Measurements from ENCODE around the gene BAIAP3.

Gene BAIAP3

DNA sequence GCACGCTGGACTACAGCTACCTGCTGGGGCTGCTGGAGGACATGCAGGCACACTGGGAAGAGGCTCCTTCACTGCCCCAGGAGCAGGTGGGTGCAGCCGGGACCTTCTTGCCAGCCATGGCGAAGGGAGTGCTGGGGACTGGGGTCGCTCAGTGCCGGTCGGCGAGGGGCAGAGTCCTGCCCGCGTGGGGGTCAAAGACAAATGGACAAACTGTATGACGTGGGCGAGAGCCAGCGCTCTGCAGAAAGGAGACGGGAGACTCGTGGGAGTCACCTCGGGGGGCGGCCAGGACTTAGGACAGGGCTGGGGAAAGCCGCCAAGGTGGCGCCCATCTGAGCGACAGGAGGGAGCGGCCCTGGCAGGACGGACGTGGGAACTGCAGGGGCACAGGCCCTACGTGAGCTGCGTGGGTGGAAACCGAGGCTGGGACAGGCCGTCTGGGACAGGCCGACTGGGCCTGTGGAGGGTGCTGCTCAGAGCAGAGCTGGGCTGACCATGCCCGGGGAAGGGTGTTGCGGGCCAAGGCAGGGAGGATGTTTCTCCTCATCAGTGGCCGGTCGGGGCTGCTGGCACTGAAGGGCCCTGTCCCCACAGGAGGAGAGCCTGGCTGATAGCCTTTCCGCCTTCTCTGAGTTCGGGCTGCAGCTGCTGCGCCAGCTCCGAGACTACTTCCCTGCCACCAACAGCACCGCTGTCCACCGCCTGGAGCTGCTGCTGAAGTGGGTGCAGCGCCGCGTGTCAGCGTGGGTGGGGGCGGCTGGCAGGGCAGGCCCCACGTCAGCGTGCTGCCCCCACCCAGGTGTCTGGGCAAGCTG is 10.2 kb downstream of the BAIAP3 start:
- H3K4me1 ChIP-seq (ENCODE audit: insufficient read depth, low read length): no peaks in the 10 kb centered on the region
- H3K36me3 ChIP-seq (ENCODE audit: insufficient read depth, low read length): peaks cover 9% of the 10 kb centered on the region
- WGBS: 39% methylated on average over 44 of the region's 44 CpGs
- no peak overlapping the region for H3K9ac ChIP-seq (ENCODE audit: low read depth, low read length)
- H3K9me3 ChIP-seq (ENCODE audit: insufficient read depth, low read depth, low read length): no peaks in the 10 kb centered on the region
- peaks cover 25% of the 10 kb centered on the region for H3K27me3 ChIP-seq (ENCODE audit: insufficient read depth, low read length)
- H3K4me3 ChIP-seq (ENCODE audit: low read length): peak overlapping the region; percentile 53
- H3K27ac ChIP-seq (ENCODE audit: low read depth, low read length): no peak overlapping the region

DNA sequence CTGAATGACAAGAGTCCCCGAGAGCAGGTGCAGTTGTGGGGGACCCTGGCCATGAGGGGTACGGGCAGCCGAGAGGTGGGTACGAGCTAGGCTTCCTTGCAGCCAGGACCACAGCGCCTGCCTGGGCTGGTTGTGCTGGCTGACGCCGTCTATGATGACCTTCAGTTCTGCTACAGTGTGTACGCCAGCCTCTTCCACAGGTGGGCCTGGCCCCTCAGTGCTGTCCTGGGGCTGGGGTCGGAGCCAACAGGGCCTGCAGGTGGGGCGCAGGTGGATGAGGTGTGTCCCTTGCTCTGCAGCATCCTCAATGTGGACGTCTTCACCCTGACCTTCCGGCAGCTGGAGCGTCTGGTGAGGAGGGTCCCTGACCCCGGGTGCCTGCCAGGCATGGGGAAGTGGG is 11.1 kb downstream of the BAIAP3 start:
- H3K9ac ChIP-seq (ENCODE audit: low read depth, low read length): no peak overlapping the region
- 88% methylated on average over 14 of the region's 14 CpGs for WGBS
- no peak overlapping the region for H3K27ac ChIP-seq (ENCODE audit: low read depth, low read length)
- no peak overlapping the region for H3K4me3 ChIP-seq (ENCODE audit: low read length)
- H3K36me3 ChIP-seq (ENCODE audit: insufficient read depth, low read length): peaks cover 17% of the 10 kb centered on the region
- peaks cover 25% of the 10 kb centered on the region for H3K27me3 ChIP-seq (ENCODE audit: insufficient read depth, low read length)
- H3K4me1 ChIP-seq (ENCODE audit: insufficient read depth, low read length): no peaks in the 10 kb centered on the region
- H3K9me3 ChIP-seq (ENCODE audit: insufficient read depth, low read depth, low read length): no peaks in the 10 kb centered on the region

DNA sequence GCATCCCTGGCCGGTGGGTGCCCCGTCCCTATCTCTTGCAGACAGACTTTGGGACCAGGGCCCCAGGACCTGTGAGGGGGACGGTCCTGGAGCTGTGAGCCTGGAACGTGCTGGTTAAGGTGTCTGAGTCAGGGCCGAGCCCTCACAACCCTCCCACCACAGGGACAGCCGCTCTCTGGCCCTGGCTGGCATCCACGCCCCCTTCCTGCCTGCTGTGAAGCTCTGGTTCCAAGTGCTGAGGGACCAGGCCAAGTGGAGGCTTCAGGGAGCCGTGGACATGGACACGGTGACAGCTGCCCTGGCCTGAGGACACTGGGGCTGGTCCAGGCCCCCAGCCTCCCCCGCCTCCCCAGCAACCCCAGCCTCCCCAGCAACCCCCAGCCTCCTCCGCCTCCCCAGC is 11.6 kb downstream of the BAIAP3 start:
- Histone ChIP-seq H3K27me3 (ENCODE audit: insufficient read depth, low read length) (peaks cover 25% of the 10 kb centered on the region), H3K4me1 (ENCODE audit: insufficient read depth, low read length) (no peaks in the 10 kb centered on the region)
- 63% methylated on average over 9 of the region's 11 CpGs for WGBS

DNA sequence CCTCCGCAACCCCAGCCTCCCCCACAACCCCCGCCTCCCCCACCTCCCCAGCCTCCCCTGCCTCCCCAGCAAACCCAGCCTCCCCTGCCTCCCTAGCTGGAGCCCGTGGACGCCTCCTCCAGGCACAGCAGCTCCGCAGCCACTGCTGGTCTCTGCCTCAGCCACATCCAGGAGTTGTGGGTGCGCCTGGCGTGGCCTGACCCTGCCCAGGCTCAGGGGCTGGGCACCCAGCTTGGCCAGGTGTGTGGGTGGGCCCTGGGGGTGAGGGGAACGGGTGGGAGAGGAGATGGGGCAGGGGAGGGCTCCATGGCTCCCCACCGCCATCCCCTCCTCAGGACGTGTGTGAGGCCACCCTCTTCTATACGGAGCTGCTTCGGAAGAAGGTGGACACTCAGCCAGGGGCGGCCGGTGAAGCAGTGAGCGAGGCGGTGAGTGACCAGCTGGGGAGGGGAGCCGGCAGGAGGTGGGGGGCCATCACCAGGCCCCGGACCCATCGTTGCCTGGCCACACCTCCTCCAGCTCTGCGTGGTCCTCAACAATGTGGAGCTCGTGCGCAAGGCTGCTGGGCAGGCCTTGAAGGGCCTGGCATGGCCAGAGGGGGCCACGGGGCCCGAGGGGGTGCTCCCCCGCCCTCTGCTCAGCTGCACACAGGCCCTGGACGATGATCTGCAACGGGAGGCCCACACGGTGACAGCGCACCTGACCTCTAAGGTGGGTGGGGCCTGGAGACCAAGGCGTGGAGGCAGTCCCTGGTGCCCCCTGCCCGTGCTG is 12.4 kb downstream of the BAIAP3 start:
- Histone ChIP-seq H3K27ac (ENCODE audit: low read depth, low read length) (no peak overlapping the region), H3K36me3 (ENCODE audit: insufficient read depth, low read length) (peaks cover 26% of the 10 kb centered on the region), H3K4me3 (ENCODE audit: low read length) (no peak overlapping the region), H3K9ac (ENCODE audit: low read depth, low read length) (no peak overlapping the region), H3K9me3 (ENCODE audit: insufficient read depth, low read depth, low read length) (no peaks in the 10 kb centered on the region), H3K4me1 (ENCODE audit: insufficient read depth, low read length) (no peaks in the 10 kb centered on the region), H3K27me3 (ENCODE audit: insufficient read depth, low read length) (peaks cover 22% of the 10 kb centered on the region)
- 77% methylated on average over 29 of the region's 31 CpGs for WGBS

More for the DNA sequence above, 11.6 kb downstream of the BAIAP3 start:
- Histone ChIP-seq H3K36me3 (ENCODE audit: insufficient read depth, low read length) (peaks cover 23% of the 10 kb centered on the region), H3K9ac (ENCODE audit: low read depth, low read length) (no peak overlapping the region), H3K4me3 (ENCODE audit: low read length) (no peak overlapping the region), H3K27ac (ENCODE audit: low read depth, low read length) (no peak overlapping the region), H3K9me3 (ENCODE audit: insufficient read depth, low read depth, low read length) (no peaks in the 10 kb centered on the region)

DNA sequence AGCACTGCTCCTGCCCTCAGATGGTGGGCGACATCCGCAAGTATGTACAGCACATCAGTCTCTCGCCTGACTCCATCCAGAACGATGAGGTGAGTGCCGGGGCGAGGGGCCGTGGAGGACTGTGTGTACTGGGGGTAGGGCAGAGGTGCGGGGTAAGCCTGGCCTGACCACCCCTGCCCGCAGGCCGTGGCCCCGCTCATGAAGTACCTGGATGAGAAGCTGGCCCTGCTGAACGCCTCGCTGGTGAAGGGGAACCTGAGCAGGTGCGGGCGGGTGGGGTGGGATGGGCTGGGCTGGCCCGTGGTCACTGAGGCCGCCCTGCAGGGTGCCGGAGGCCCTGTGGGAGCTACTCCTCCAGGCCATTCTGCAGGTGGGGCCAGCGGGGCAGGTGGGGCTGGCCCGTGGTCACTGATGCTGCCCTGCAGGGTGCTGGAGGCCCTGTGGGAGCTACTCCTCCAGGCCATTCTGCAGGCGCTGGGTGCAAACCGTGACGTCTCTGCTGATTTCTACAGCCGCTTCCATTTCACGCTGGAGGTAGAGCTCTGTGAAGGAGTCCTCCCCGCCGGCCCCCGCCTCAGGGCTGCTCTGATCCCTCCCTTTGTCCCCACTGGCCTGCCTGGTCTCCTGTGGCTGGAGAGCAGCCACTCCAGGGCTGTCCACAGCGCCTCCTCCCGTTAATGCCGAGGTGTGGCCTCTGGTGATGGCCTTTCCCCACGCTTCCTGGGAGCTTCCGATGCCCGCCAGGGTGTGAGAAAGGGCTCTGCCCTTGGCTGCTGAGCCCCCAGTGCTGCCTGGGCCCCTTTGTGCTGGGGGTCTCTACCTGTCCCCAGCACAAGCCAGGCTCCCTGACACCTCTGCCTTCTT is 13.2 kb downstream of the BAIAP3 start:
- 77% methylated on average over 34 of the region's 34 CpGs for WGBS

DNA sequence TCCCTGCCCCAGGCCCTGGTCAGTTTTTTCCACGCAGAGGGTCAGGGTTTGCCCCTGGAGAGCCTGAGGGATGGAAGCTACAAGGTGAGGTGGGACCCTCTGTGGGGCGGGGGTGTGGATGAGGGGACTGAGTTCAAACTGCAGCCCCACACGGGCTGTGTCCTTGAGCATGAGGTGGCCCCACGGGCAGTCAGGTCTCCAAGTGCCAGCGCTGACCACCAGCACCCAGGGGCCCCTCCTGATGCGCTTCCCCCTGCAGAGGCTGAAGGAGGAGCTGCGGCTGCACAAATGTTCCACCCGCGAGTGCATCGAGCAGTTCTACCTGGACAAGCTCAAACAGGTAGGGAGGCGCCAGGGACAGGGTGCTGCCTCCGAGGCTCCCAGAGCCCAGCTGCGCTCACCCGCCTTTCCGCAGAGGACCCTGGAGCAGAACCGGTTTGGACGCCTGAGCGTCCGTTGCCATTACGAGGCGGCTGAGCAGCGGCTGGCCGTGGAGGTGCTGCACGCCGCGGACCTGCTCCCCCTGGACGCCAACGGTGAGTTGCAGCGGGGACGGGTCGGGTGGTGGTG is 13.9 kb downstream of the BAIAP3 start:
- Histone ChIP-seq H3K27me3 (ENCODE audit: insufficient read depth, low read length) (peaks cover 13% of the 10 kb centered on the region; the same call in 1 of the 2 replicates), H3K4me1 (ENCODE audit: insufficient read depth, low read length) (no peaks in the 10 kb centered on the region), H3K4me3 (ENCODE audit: low read length) (no peak overlapping the region), H3K27ac (ENCODE audit: low read depth, low read length) (no peak overlapping the region), H3K36me3 (ENCODE audit: insufficient read depth, low read length) (peaks cover 26% of the 10 kb centered on the region), H3K9me3 (ENCODE audit: insufficient read depth, low read depth, low read length) (no peaks in the 10 kb centered on the region), H3K9ac (ENCODE audit: low read depth, low read length) (no peak overlapping the region)
- WGBS: 92% methylated on average over 31 of the region's 31 CpGs

More for the DNA sequence above, 13.2 kb downstream of the BAIAP3 start:
- H3K9me3 ChIP-seq (ENCODE audit: insufficient read depth, low read depth, low read length): no peaks in the 10 kb centered on the region
- H3K27ac ChIP-seq (ENCODE audit: low read depth, low read length): no peak overlapping the region
- peaks cover 26% of the 10 kb centered on the region for H3K36me3 ChIP-seq (ENCODE audit: insufficient read depth, low read length)
- no peaks in the 10 kb centered on the region for H3K4me1 ChIP-seq (ENCODE audit: insufficient read depth, low read length)
- peaks cover 21% of the 10 kb centered on the region for H3K27me3 ChIP-seq (ENCODE audit: insufficient read depth, low read length)
- H3K4me3 ChIP-seq (ENCODE audit: low read length): no peak overlapping the region
- H3K9ac ChIP-seq (ENCODE audit: low read depth, low read length): no peak overlapping the region

DNA sequence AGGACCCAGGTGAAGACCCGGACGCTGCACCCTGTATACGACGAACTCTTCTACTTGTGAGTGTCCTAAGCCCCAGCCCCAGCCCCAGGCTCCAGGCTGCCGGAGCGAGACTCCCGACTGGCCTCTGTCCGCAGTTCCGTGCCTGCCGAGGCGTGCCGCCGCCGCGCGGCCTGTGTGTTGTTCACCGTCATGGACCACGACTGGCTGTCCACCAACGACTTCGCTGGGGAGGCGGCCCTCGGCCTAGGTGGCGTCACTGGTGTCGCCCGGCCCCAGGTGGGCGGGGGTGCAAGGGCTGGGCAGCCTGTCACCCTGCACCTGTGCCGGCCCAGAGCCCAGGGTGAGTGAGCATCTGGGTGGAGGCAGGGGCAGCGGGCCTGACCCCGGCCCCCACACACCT is 14.5 kb downstream of the BAIAP3 start:
- no peaks in the 10 kb centered on the region for H3K4me1 ChIP-seq (ENCODE audit: insufficient read depth, low read length)
- 94% methylated on average over 29 of the region's 29 CpGs for WGBS
- no peak overlapping the region for H3K4me3 ChIP-seq (ENCODE audit: low read length)
- peaks cover 26% of the 10 kb centered on the region for H3K36me3 ChIP-seq (ENCODE audit: insufficient read depth, low read length)
- peaks cover 9% of the 10 kb centered on the region; the same call in 1 of the 2 replicates for H3K27me3 ChIP-seq (ENCODE audit: insufficient read depth, low read length)
- H3K9ac ChIP-seq (ENCODE audit: low read depth, low read length): no peak overlapping the region
- no peaks in the 10 kb centered on the region for H3K9me3 ChIP-seq (ENCODE audit: insufficient read depth, low read depth, low read length)
- no peak overlapping the region for H3K27ac ChIP-seq (ENCODE audit: low read depth, low read length)

DNA sequence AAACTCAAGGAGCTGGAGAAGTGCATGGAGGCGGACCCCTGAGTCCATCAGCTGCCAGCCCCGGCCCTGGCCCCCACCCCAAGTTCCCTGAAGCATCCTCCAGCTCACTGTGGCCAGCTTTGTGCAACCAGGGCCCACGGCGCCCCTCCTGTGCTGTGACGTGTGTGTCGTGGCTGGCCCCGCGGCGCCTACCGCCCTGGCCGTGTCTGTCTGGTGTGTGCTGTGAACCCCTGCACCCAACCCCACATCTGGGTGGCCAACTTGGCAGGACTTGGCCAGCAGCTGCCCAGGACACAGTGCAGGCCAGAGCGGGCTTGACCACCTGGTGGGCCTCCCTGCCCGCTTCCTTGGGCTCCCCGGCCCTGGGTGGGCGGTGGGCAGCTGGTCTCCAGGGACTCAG is 15.0 kb downstream of the BAIAP3 start:
- 96% methylated on average over 15 of the region's 15 CpGs for WGBS
- Histone ChIP-seq H3K36me3 (ENCODE audit: insufficient read depth, low read length) (peaks cover 26% of the 10 kb centered on the region), H3K9ac (ENCODE audit: low read depth, low read length) (no peak overlapping the region), H3K9me3 (ENCODE audit: insufficient read depth, low read depth, low read length) (no peaks in the 10 kb centered on the region), H3K4me3 (ENCODE audit: low read length) (no peak overlapping the region), H3K27me3 (ENCODE audit: insufficient read depth, low read length) (peaks cover 9% of the 10 kb centered on the region; the same call in 1 of the 2 replicates), H3K27ac (ENCODE audit: low read depth, low read length) (no peak overlapping the region), H3K4me1 (ENCODE audit: insufficient read depth, low read length) (no peaks in the 10 kb centered on the region)

DNA sequence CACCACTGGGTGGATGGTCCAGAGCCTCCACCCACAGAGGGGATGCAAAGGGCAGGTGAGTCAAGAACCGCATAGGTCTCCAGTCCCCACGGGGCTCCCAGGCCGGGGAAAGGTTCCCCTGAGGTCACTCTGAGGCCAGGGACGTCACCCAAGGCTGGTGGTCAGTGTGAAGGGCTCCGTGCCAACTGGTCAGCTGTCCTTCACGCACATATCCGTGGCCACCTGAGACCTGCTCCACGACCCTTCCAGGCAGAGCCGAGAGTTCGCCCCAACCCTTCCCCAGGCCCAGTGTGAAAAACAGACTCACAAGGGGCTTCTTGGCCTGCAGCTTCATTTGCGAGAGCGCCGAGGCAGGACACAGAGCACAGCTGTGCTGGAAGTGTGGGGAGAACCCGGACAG is 15.5 kb downstream of the BAIAP3 start:
- Histone ChIP-seq H3K36me3 (ENCODE audit: insufficient read depth, low read length) (peaks cover 26% of the 10 kb centered on the region), H3K4me3 (ENCODE audit: low read length) (no peak overlapping the region), H3K4me1 (ENCODE audit: insufficient read depth, low read length) (no peaks in the 10 kb centered on the region), H3K9ac (ENCODE audit: low read depth, low read length) (no peak overlapping the region), H3K27me3 (ENCODE audit: insufficient read depth, low read length) (peaks cover 4% of the 10 kb centered on the region; the same call in 1 of the 2 replicates), H3K9me3 (ENCODE audit: insufficient read depth, low read depth, low read length) (no peaks in the 10 kb centered on the region), H3K27ac (ENCODE audit: low read depth, low read length) (no peak overlapping the region)
- 93% methylated on average over 14 of the region's 14 CpGs for WGBS

DNA sequence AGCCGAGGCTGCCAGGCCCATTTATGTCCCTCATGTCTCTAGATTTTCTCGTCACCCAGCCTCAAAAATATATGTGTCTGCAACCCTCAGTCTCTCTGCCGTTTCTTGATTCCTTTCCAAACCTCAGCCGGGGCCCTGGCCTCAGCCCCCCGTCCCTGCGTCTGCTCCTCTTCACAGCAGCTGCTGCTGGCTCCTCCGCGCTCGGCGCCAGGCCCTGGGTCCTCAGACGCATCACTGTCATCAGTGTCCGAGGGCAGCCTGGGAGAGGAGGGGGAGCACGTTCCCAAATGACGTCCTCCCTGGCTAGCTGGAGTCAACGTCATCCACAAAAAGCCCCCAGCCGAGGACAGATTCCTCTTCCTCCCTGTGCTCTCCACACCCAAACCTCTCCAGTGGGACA is 15.9 kb downstream of the BAIAP3 start:
- peaks cover 26% of the 10 kb centered on the region for H3K36me3 ChIP-seq (ENCODE audit: insufficient read depth, low read length)
- H3K9me3 ChIP-seq (ENCODE audit: insufficient read depth, low read depth, low read length): no peaks in the 10 kb centered on the region
- no peaks in the 10 kb centered on the region for H3K4me1 ChIP-seq (ENCODE audit: insufficient read depth, low read length)
- no peak overlapping the region for H3K4me3 ChIP-seq (ENCODE audit: low read length)
- H3K9ac ChIP-seq (ENCODE audit: low read depth, low read length): no peak overlapping the region
- 96% methylated on average over 16 of the region's 16 CpGs for WGBS
- H3K27me3 ChIP-seq (ENCODE audit: insufficient read depth, low read length): no peaks in the 10 kb centered on the region
- no peak overlapping the region for H3K27ac ChIP-seq (ENCODE audit: low read depth, low read length)
